HG03378 (cell line): ENCODE data around the gene FBXW5.

Experiments
- ATAC-seq: cut with Tn5 transposase; IDR thresholded peaks from one replicate; pipeline ENCODE4 v1.9.1; 2021; ENCODE audit warnings: mild to moderate bottlenecking, moderate library complexity; ENCODE audit not compliant: unreplicated experiment

Gene FBXW5

DNA sequence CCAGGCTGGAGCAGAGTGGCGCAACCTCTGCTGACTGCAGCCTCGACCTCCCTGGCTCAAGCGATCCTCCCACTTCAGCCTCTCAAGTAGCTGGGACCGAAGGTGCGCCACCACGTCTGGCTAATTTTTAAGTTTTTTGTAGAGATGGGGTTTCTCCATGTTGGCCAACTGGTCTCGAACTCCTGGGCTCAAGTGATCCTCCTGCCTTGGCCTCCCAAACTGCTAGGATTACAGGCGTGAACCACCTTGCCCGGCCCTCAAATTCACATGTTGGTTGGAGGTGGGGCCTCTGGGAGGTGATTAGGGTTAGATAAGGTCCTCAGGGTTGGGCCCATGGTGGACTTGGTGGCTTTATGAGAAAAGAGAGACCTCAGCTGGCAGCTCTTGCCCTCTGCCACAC lies 17.6 kb upstream of the FBXW5 start:
- ATAC-seq = no peak

GRCh38 chr9:136961279-136962065 lies 16.9 kb upstream of the FBXW5 start:
- no peak for ATAC-seq

GRCh38 chr9:136960938-136961275 lies 16.4 kb upstream of the FBXW5 start:
- no peak for ATAC-seq

DNA sequence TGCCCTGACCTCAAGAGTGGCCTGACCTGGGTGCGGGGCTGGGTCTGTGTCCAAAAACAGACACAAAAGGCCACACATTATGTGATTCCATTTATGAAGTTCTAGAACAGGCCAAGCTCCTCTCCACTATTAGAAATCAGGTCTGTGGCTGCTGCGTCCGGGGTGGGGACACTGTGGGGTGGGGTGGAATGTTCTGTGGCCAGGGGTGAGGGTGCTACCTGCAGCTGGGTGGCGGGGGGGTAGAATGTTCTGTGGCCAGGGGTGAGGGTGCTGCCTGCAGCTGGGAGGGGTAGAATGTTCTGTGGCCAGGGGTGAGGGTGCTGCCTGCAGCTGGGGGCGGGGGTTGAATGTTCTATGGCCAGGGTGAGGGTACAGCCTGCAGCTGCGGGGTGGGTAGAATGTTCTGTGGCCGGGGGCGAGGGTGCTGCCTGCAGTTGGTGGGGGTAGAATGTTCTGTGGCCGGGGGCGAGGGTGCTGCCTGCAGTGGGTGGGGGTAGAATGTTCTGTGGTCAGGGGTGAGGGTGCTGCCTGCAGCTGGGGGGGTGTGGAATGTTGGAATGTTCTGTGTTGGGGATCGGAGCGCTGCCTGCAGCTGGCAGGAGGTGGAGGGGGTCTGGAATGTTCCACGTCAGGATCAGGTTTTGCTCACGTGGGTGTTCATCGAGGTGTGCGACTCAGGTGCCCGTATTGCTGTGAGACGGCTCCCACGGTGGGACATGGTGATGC lies 15.8 kb upstream of the FBXW5 start:
- ATAC-seq = no peak

GRCh38 chr9:136958898-136959850 lies 14.6 kb upstream of the FBXW5 start:
- no peak for ATAC-seq

DNA sequence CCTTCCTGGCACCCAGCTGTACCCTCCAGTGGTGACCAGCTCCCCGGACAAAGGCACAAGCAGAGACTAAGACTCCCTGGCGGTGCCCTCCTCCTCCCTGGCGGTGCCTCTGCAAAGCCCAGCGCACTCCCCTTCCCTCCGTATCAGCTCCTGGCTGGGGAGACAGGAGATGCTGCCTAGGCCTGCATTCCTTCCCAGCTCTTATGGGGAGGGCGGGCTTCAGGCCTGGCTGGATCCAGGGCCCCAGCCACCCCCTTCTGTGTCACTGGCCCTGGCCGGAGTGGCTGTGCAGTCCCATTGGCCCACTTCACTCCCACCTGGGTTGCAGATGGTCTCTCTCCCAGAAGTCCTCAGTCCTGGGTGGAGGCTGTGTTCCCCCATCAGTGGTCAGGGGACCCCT lies 13.9 kb upstream of the FBXW5 start:
- no peak for ATAC-seq

GRCh38 chr9:136957901-136958300 lies 13.4 kb upstream of the FBXW5 start:
- ATAC-seq = no peak

DNA sequence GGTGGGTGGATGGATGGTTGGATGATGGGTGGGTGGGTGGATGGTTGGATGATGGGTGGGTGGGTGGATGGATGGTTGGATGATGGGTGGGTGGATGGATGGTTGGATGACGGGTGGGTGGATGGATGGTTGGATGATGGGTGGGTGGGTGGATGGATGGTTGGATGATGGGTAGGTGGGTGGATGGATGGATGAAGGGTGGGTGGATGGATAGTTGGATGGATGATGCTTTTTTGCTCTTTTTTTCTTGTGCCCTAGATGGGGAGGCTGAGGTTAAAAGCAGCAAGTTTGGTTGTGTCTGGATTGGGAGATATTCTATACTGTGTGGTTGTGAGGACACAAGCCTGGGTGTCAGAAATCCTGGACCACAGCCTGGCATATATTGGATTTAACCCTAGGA lies 12.9 kb upstream of the FBXW5 start:
- no peak for ATAC-seq

DNA sequence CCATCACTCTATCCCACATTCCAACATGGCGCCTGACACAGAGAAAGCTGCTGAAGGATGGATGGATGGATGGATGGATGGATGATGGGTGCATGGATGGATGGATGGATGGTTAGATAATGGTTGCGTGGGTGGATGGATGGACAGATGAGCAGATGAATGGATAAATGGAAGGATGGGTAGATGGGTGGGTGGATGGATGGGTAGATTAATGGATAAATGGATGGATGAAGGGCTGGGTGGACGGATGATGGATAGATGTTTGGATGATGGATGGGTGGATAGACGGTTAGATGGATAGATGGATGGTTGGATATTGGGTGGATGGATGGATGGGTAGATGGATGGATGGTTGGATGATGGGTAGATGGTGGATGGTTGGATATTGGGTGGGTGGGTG lies 12.1 kb upstream of the FBXW5 start:
- no peak for ATAC-seq

DNA sequence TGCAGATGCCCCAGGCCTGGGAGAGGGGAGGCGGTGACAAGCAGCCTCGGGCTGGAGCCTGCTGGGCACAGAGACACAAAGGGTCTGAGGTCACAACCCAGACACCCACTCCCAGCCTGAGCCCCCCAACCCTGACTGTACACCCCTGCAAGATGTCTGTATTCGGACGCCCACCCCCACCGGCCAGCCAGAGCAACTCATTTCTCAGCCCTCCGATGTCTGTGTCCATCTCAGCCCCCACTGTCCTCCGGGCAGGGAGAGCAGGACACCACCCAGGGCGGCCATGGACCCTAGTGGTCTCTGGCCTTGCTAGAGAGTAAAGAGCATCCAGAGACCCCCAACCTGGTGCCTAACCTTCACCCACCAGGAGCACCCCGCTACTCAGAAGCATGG lies 11.4 kb upstream of the FBXW5 start:
- ATAC-seq = no peak

DNA sequence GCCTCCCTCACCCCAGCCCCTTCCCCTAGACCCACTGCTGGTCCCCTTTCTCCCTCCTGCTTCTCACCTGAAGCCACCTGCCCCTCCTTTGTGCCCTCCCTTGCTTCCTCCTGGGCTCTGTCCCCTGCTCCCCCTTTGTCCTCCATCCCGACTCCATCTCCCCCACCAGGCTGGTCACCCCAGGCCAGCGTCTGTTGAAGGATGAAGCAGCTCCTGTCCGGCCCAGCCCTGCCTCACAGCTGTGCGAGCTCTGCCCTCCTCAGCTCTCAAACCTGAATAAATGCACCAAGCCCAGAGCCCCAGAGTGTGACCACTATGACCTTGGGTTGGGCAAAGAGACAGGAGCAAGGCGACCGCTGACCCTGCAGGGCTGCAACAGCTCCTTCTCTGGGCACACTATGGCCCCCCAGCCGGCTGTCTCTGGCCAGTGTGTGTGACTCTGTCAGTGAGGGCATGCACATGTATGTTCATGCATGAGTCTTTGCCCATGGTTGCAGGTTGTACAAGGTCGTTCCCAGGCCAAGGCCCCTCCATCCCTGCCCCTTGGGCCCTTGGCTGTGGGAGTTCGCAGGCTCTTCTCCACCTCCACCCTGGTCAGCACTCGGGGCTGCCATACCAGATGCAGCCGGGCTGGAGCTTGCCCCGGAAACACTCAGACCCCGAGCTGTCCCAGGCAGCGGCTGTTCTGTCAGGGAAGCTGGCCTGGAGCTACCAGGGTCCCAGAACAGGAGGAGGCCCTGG lies 10.8 kb upstream of the FBXW5 start:
- no peak for ATAC-seq

DNA sequence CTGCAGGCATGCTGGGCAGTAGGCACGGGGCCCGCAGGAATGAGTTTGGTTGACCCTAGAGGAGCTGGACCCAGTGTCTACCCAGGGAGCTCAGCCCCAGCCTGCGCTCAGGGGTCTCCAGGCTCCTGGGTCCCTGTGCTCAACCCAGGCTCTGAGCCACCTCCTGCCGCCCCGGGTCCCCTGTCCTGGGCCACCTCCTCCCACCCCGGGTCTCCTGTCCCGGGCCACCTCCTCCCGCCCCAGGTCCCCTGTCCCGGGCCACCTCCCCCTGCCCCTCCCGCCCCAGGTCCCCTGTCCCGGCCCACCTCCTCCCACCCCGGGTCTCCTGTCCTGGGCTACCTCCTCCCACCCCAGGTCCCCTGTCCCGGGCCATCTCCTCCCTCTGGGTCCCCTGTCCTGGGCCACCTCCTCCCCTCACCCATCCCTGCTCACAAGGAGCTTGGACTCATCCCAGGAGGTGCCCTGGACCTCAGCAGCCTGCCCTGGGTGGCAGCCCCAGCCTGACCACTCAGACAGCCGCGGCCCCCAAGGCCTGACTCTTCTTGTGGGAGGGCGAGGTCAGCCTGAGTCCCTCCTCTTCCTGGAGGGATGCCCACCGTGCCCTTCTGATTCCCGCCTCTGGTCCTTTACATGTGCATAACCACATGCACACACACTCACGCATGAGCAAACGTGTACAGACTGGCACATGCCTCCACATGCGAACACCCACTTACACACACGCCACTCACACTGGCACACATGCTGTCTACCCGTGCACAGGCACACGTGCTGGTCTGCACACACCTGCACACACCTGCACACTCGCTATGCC lies 9.9 kb upstream of the FBXW5 start:
- ATAC-seq = no peak

DNA sequence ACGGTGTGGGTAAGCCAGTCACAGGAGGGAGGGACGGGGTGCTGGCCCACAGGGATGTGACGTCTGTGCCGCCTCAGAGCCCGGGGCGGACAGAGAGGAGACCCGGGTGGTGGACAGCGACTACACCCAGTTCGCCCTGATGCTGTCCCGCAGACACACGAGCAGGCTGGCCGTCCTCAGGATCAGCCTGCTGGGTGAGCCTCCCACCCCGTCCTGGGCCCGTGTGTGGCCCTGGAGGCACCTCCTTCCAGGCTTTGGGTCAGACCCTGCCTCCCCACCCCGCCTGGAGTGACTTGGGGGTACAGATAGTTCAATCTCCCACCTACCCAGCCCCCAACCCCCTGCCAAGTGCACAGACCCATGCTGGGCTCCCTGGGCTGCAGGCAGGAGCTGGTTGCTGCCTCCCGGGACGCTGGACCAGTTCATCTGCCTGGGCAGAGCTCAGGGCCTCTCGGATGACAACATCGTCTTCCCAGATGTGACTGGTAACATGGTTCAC lies 9.3 kb upstream of the FBXW5 start:
- no peak for ATAC-seq

DNA sequence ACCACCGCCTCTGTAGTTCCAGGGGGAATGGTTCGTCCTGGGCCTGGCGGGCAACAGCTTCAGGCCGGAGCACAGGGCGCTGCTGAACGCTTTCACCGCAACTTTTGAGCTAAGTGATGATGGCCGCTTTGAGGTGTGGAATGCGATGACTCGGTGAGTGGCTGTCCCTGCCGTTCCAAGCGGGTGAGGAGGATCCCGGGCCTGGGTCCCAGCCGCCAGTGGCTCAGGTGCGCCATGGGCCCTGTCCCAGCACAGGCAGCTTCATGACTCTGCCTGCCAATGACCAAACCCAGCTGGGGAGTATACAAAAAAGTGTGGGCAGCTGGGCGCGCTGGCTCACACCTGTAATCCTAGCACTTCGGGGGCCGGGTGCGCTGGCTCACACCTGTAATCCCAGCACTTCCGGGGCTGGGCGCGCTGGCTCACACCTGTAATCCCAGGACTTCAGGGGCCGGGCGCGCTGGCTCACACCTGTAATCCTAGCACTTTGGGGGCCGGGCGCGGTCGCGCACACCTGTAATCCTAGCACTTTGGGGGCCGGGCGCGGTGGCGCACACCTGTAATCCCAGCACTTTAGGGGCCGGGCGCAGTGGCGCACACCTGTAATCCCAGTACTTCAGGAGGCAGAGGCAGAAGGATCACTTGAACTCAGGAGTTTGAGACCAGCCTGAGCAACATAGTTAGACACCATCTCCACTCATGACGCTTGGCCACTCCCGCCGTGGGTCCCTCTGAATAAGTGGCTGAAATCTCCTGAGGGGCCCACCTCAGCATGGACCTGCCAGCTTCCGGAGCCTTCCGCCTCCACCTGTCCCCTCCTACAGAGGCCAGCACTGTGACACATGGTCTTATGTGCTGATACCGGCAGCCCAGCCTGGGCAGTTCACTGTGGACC lies 8.6 kb upstream of the FBXW5 start:
- ATAC-seq = no peak

- no peak for ATAC-seq
These were observed 7.8 kb upstream of the FBXW5 start for GRCh38 chr9:136952321-136952850.

GRCh38 chr9:136951541-136952320 lies 7.2 kb upstream of the FBXW5 start, which contains the start of gene LCN12:
LCN12 (plus strand) TSS chr9:136952273; CDS start chr9:136952328, 55 bp downstream.
- ATAC-seq = no peak

GRCh38 chr9:136950656-136951276 lies 6.2 kb upstream of the FBXW5 start:
- no peak for ATAC-seq
